Measurements from ENCODE around the gene NXPH2. TPM values are rescaled to one million over a fixed set of nuclear protein-coding genes. Genes with fewer than 3 reads are reported as not detected.

The NXPH2 gene
- total and polyA plus RNA-seq, 9 of the 15 experiments (the other 6 are each of a cell fraction or from before 2014, with no cell fraction given) = not detected

- peak; percentile 52 to 70 (median 64) for TF ChIP-seq CTCF (IDR thresholded peaks at IDR 0.05 in 2 of 3, conservative IDR thresholded peaks at IDR 0.05 in 1 of 3; ENCODE audit: insufficient read depth in 2 of 3, low read depth in 1 of 3, low read length in 3 of 3)
Observed at GRCh38 chr2:138829326-138829919, 49.2 kb upstream of the NXPH2 start (continued).

GRCh38 chr2:138827426-138828054 lies 47.4 kb upstream of the NXPH2 start:
- Histone ChIP-seq H2AFZ (ENCODE audit: low read depth, low read length) (no peak overlapping the region), H3K4me1 (replicated peaks in 1 of 2; ENCODE audit: control insufficient read depth in 2 of 2, insufficient read depth in 2 of 2, low read length in 2 of 2) (no peaks in the 10 kb centered on the region), H3K27me3 (ENCODE audit: control insufficient read depth in 2 of 2, insufficient read depth in 2 of 2, low read length in 2 of 2) (no peaks in the 10 kb centered on the region; a peak in 1 of 5 replicates), H3K4me3 (no peak overlapping the region), H3K27ac (ENCODE audit: extremely low read depth, low read depth, low read length) (no peak overlapping the region), H3K9ac (ENCODE audit: insufficient read depth in 1 of 2, low read depth in 2 of 2, low read length in 2 of 2) (no peak overlapping the region), H3K9me3 (replicated peaks; ENCODE audit: control insufficient read depth, insufficient read depth, low read depth, low read length) (no peaks in the 10 kb centered on the region), H3K9me1 (ENCODE audit: control insufficient read depth, insufficient read depth, low read length) (no peaks in the 10 kb centered on the region), H4K20me1 (replicated peaks; ENCODE audit: control insufficient read depth, insufficient read depth, low read length) (no peaks in the 10 kb centered on the region), H3K79me2 (ENCODE audit: control insufficient read depth, insufficient read depth, low read length) (no peaks in the 10 kb centered on the region), H3K36me3 (ENCODE audit: control insufficient read depth, insufficient read depth, low read length) (no peaks in the 10 kb centered on the region), H3K4me2 (ENCODE audit: insufficient read depth, low read length) (no peak overlapping the region)
- peak; percentile 13 to 67 (median 32) for DNase-seq (ENCODE audit: extremely low read depth in 1 of 4, low spot score in 3 of 4)
- in situ Hi-C loops (cut with MboI) = loop anchor here (10.0 kb wide), 1 partner anchor 913 kb away; no protein-coding TSS in a partner anchor
- ChIA-PET CTCF (ENCODE audit: low intra/inter-chr PET ratio) (interaction anchor here (0.6 to 1.5 kb wide), 3 partner anchors 18 to 917 kb away, joined by 3 to 9 read pairs (median 4); no protein-coding TSS in a partner anchor), POLR2A (interaction anchor here (0.8 kb wide), 1 partner anchor 635 kb away, joined by 3 read pairs; no protein-coding TSS in a partner anchor)
- FAIRE-seq = peak; percentile 87
- no TSS peak for BruUV-seq (replicated peaks)
- intact Hi-C loops (cut with micrococcal nuclease) = loop anchor here (1.0 to 10.0 kb wide), 6 partner anchors 353 to 961 kb away; no protein-coding TSS in a partner anchor
- ATAC-seq = peak; percentile 81
- 2% methylated on average over 3 of the region's 3 CpGs for WGBS (ENCODE audit: insufficient coverage, low coverage, missing lambda C conversion rate)
- no peak for TF ChIP-seq CHD1 (IDR thresholded peaks at IDR 0.05; ENCODE audit: low read length)
- no peak for TF ChIP-seq FOXJ2 (tag; IDR thresholded peaks at IDR 0.05)
- TF ChIP-seq SMC3 (conservative IDR thresholded peaks at IDR 0.05; ENCODE audit: insufficient read depth, low read depth, low read length) = peak; percentile 60; the same call in 1 of the 2 replicates
- TF ChIP-seq NR2C2 (CRISPR knock-in tag; IDR thresholded peaks at IDR 0.05) = no peak
- no peak for TF ChIP-seq NR2C2 (tag; IDR thresholded peaks at IDR 0.05)
- TF ChIP-seq ARID4B (CRISPR knock-in tag; IDR thresholded peaks at IDR 0.05) = no peak
